Measurements from ENCODE around the gene SLC37A2. TPM values are rescaled to one million over a fixed set of nuclear protein-coding genes. Genes with fewer than 3 reads are reported as not detected.
"Not testable (repeated sequence)": the region's sequence is repeated elsewhere in the genome, so short reads cannot be mapped to it uniquely, and the experiment has no call there.

Gene SLC37A2
- total RNA-seq, 1 experiment from 2014 or later = not detected

DNA sequence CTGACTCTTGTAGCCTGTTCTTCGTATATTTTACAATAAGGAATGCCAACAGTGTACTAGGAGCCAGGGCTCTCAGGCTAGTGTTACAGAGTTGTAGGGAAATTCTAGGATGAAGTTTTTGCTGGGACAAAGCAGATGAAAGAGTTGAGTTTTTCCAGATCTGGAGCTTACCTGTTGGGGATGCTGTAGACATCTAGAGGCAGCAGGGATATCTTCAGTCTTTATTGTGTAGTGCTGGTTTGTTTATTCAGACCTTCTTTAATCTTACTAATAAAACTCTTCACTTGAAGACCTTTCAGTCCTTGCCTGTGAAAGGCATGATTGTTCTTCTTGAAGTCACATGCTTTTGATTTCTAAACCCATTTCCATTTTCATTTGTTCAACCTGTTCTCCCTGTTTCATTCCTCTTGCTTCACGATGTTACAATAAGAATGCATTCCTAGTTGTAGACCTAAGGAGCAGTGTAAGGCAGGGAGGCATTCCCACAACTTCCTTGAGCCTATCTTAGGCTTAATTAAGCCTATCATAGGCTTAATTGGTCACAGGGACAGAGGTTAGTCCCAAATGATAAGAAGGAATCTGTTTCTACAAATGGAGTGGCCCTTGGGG is 7.9 kb upstream of the SLC37A2 start:
- Histone ChIP-seq H3K36me3 (ENCODE audit: insufficient read depth, low read length, poor library complexity, severe bottlenecking) (no peaks in the 10 kb centered on the region), H3K4me3 (ENCODE audit: low read depth, low read length, poor library complexity, severe bottlenecking) (no peak overlapping the region), H3K27ac (ENCODE audit: low read depth, low read length, poor library complexity, severe bottlenecking) (no peak overlapping the region), H3K4me1 (ENCODE audit: insufficient read depth, low read length, poor library complexity, severe bottlenecking) (no peaks in the 10 kb centered on the region), H3K9me3 (ENCODE audit: low read depth, low read length, poor library complexity, severe bottlenecking) (no peaks in the 10 kb centered on the region), H3K27me3 (replicated peaks; ENCODE audit: insufficient read depth, low read depth, low read length, poor library complexity) (peaks cover 1% of the 10 kb centered on the region)
- BruUV-seq (replicated peaks) = no TSS peak
- DNase-seq (ENCODE audit: low spot score) = no peak
- ChIA-PET POLR2A (ENCODE audit: low non-redundant PET) (no interaction called here), CTCF (no interaction called here)
- TF ChIP-seq EZH2 (IDR thresholded peaks at IDR 0.05; ENCODE audit: borderline replicate concordance, low read depth, low read length, poor library complexity, severe bottlenecking) = no peak
- TF ChIP-seq, protein P1, sequence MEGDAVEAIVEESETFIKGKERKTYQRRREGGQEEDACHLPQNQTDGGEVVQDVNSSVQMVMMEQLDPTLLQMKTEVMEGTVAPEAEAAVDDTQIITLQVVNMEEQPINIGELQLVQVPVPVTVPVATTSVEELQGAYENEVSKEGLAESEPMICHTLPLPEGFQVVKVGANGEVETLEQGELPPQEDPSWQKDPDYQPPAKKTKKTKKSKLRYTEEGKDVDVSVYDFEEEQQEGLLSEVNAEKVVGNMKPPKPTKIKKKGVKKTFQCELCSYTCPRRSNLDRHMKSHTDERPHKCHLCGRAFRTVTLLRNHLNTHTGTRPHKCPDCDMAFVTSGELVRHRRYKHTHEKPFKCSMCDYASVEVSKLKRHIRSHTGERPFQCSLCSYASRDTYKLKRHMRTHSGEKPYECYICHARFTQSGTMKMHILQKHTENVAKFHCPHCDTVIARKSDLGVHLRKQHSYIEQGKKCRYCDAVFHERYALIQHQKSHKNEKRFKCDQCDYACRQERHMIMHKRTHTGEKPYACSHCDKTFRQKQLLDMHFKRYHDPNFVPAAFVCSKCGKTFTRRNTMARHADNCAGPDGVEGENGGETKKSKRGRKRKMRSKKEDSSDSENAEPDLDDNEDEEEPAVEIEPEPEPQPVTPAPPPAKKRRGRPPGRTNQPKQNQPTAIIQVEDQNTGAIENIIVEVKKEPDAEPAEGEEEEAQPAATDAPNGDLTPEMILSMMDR (conservative IDR thresholded peaks at IDR 0.05; ENCODE audit: low read depth, low read length) = no peak
- intact Hi-C loops (cut with micrococcal nuclease; ENCODE audit: unreplicated experiment) = no loop called here

DNA sequence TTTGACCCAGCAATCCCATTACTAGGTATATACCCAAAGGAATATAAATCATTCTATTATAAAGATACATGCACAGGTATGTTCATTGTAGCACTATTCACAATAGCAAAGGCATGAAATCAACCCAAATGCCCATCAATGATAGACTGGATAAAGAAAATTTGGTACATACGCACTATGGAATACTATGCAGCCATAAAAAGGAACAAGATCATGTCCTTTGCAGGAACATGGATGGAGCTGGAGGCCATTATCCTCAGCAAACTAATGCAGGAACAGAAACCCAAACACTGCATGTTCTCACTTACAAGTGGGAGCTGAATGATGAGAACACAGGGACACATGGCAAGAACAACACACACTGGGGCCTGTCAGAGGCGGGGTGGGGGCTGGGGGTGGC is 7.0 kb upstream of the SLC37A2 start:
- peaks cover 10% of the 10 kb centered on the region for H3K27me3 ChIP-seq (replicated peaks; ENCODE audit: insufficient read depth, low read depth, low read length, poor library complexity)
- H3K36me3 ChIP-seq (ENCODE audit: insufficient read depth, low read length, poor library complexity, severe bottlenecking); H3K4me3 ChIP-seq (ENCODE audit: low read depth, low read length, poor library complexity, severe bottlenecking); H3K4me1 ChIP-seq (ENCODE audit: insufficient read depth, low read length, poor library complexity, severe bottlenecking); POLR2A ChIA-PET (ENCODE audit: low non-redundant PET); H3K27ac ChIP-seq (ENCODE audit: low read depth, low read length, poor library complexity, severe bottlenecking); DNase-seq (ENCODE audit: low spot score); CTCF ChIA-PET; H3K9me3 ChIP-seq (ENCODE audit: low read depth, low read length, poor library complexity, severe bottlenecking); BruUV-seq (replicated peaks); intact Hi-C loops (cut with micrococcal nuclease; ENCODE audit: unreplicated experiment): not testable (repeated sequence)

GRCh38 chr11:125056931-125057692 is 6.0 kb upstream of the SLC37A2 start:
- ChIA-PET CTCF (no interaction called here), POLR2A (ENCODE audit: low non-redundant PET) (no interaction called here)
- no peak overlapping the region for H3K4me3 ChIP-seq (ENCODE audit: low read depth, low read length, poor library complexity, severe bottlenecking)
- intact Hi-C loops (cut with micrococcal nuclease; ENCODE audit: unreplicated experiment) = no loop called here
- no peak for TF ChIP-seq EZH2 (IDR thresholded peaks at IDR 0.05; ENCODE audit: borderline replicate concordance, low read depth, low read length, poor library complexity, severe bottlenecking)
- TF ChIP-seq, protein P1 (conservative IDR thresholded peaks at IDR 0.05; ENCODE audit: low read depth, low read length) = no peak
- H3K9me3 ChIP-seq (ENCODE audit: low read depth, low read length, poor library complexity, severe bottlenecking) = no peaks in the 10 kb centered on the region
- no peaks in the 10 kb centered on the region for H3K36me3 ChIP-seq (ENCODE audit: insufficient read depth, low read length, poor library complexity, severe bottlenecking)
- H3K27ac ChIP-seq (ENCODE audit: low read depth, low read length, poor library complexity, severe bottlenecking) = no peak overlapping the region
- BruUV-seq (replicated peaks) = no TSS peak
- no peaks in the 10 kb centered on the region for H3K4me1 ChIP-seq (ENCODE audit: insufficient read depth, low read length, poor library complexity, severe bottlenecking)
- peaks cover 20% of the 10 kb centered on the region for H3K27me3 ChIP-seq (replicated peaks; ENCODE audit: insufficient read depth, low read depth, low read length, poor library complexity)
- DNase-seq (ENCODE audit: low spot score) = no peak

GRCh38 chr11:125057693-125058016 is 5.5 kb upstream of the SLC37A2 start:
- TF ChIP-seq, protein P1 (conservative IDR thresholded peaks at IDR 0.05; ENCODE audit: low read depth, low read length) = no peak
- no peak for TF ChIP-seq EZH2 (IDR thresholded peaks at IDR 0.05; ENCODE audit: borderline replicate concordance, low read depth, low read length, poor library complexity, severe bottlenecking)
- H3K4me1 ChIP-seq (ENCODE audit: insufficient read depth, low read length, poor library complexity, severe bottlenecking) = no peaks in the 10 kb centered on the region
- H3K27ac ChIP-seq (ENCODE audit: low read depth, low read length, poor library complexity, severe bottlenecking) = no peak overlapping the region
- POLR2A ChIA-PET (ENCODE audit: low non-redundant PET) = no interaction called here
- intact Hi-C loops (cut with micrococcal nuclease; ENCODE audit: unreplicated experiment) = no loop called here
- H3K4me3 ChIP-seq (ENCODE audit: low read depth, low read length, poor library complexity, severe bottlenecking) = no peak overlapping the region
- DNase-seq (ENCODE audit: low spot score) = no peak
- CTCF ChIA-PET = no interaction called here
- H3K27me3 ChIP-seq (replicated peaks; ENCODE audit: insufficient read depth, low read depth, low read length, poor library complexity) = peaks cover 25% of the 10 kb centered on the region
- no TSS peak for BruUV-seq (replicated peaks)
- no peaks in the 10 kb centered on the region for H3K36me3 ChIP-seq (ENCODE audit: insufficient read depth, low read length, poor library complexity, severe bottlenecking)
- H3K9me3 ChIP-seq (ENCODE audit: low read depth, low read length, poor library complexity, severe bottlenecking) = no peaks in the 10 kb centered on the region

Data from A673 (cell line).